ENCODE results near the gene GDF15. TPM values are rescaled to one million over a fixed set of nuclear protein-coding genes. Genes with fewer than 3 reads are reported as not detected.
A peak's percentile ranks its signal among the peaks of the same experiment; 100 is the strongest.

The GDF15 gene
- total RNA-seq, 4 donors from 2014 or later: 1.4 to 2.7 TPM; not detected in 2

DNA sequence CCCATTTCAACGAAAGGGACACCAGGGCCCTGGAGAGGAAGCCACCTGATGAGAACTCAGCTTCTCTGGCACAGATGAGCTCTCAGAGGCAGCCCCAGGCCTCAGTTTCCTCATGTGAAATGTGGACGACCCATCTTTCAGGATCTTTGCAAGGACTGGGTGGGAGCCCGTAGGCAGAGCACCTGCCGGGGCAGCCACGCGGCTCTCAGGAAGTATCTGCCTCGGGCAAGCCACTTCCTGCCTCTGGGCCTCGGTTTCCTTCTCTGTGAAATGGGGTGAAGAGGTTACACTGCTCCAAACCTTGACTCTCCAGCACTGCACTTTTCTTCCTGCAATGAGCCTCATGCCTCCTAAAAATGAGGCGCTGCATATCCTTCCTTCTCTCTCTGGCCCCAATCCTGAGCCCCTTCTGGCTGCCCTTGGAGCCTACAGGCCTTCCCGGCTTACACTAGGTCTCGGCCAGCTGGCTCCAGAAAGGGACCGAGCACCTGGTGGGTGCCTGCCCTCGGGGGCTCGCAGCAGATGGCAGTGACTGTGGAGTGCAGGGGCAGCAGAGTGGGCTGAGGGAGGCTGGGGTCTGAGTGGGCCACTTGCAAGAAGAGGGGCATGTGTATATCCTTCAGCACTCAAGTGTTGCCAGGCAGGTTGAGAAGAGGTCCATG, 36.7 kb downstream of the GDF15 start:
- ATAC-seq: no peak
- TF ChIP-seq, protein P1, sequence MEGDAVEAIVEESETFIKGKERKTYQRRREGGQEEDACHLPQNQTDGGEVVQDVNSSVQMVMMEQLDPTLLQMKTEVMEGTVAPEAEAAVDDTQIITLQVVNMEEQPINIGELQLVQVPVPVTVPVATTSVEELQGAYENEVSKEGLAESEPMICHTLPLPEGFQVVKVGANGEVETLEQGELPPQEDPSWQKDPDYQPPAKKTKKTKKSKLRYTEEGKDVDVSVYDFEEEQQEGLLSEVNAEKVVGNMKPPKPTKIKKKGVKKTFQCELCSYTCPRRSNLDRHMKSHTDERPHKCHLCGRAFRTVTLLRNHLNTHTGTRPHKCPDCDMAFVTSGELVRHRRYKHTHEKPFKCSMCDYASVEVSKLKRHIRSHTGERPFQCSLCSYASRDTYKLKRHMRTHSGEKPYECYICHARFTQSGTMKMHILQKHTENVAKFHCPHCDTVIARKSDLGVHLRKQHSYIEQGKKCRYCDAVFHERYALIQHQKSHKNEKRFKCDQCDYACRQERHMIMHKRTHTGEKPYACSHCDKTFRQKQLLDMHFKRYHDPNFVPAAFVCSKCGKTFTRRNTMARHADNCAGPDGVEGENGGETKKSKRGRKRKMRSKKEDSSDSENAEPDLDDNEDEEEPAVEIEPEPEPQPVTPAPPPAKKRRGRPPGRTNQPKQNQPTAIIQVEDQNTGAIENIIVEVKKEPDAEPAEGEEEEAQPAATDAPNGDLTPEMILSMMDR (IDR thresholded peaks at IDR 0.05 in 4 of 5, conservative IDR thresholded peaks at IDR 0.05 in 1 of 5): no peak
- TF ChIP-seq POLR2A (IDR thresholded peaks at IDR 0.05): no peak
- intact Hi-C loops (cut with DNase I; ENCODE audit: low total_unique reads) (no loop called here), in situ Hi-C loops (cut with MboI; ENCODE audit: low sequenced_read_pairs in 4 of 4) (loop anchor here in 2 of 4 donors (25.0 kb wide), 1 partner anchor 160 kb away; the partner anchor contains the start of gene IQCN (in 2 of the 2))
- Histone ChIP-seq H3K4me1 (peaks cover 28 to 62% of the 10 kb centered on the region in 2 donors), H3K9me3 (no peaks in the 10 kb centered on the region), H3K27me3 (peaks cover 8 to 11% (median 9%) of the 10 kb centered on the region in 3 donors), H3K4me3 (no peak overlapping the region), H3K36me3 (no peaks in the 10 kb centered on the region), H3K27ac (no peak overlapping the region)
- no peak for DNase-seq

DNA sequence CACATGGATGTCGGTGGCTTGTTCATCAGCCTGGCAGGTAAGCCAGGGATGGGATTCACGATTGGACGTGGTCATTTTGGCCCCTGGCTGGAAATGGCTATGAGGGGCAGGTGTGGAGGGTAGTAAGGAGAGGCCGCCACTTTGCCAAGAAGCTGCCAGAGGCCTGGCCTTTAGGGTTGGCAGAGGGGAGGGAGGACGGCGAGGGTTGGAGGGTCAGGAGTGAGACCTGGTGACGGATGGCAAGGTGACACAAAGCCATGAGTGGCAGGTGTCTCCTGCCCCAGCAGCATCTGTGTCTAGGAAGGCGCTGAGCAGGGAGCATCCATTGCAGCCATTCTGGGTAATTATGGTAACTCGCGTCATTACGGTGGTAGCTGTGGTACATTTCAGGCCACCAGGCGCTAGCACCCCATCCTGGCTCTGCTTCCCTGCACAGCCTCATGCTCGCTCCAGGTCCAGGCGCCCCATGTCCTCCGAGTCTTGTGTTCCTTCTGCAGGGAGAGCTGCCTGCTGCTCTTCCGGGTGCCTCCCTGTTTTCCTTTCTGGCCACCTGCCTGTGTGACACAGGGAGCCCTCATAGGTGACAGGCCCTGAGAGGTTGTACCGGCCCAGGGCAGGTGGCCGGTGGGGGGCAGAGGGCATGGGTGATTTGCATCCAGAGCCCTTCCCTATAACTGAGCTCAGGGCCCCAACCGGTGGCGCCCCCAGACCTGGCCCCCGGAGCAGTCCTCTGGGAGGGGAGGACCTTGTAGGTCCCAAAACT, 37.5 kb downstream of the GDF15 start:
- Histone ChIP-seq H3K36me3 (no peaks in the 10 kb centered on the region), H3K9me3 (no peaks in the 10 kb centered on the region), H3K27me3 (peaks cover under 1 to 3% (median under 1%) of the 10 kb centered on the region in 3 donors), H3K27ac (peak overlapping the region in 3 of 4 donors; percentile 24 to 38 (median 33)), H3K4me1 (peaks cover 22 to 54% of the 10 kb centered on the region in 2 donors), H3K4me3 (no peak overlapping the region)
- no peak for TF ChIP-seq POLR2A (IDR thresholded peaks at IDR 0.05)
- TF ChIP-seq, protein P1 (IDR thresholded peaks at IDR 0.05 in 4 of 5, conservative IDR thresholded peaks at IDR 0.05 in 1 of 5): no peak
- in situ Hi-C loops (cut with MboI; ENCODE audit: low sequenced_read_pairs in 4 of 4) (loop anchor here in 2 of 4 donors (25.0 kb wide), 1 partner anchor 161 kb away; the partner anchor contains the start of gene IQCN (in 2 of the 2)), intact Hi-C loops (cut with DNase I; ENCODE audit: low total_unique reads) (no loop called here)
- no peak for DNase-seq
- no peak for ATAC-seq

DNA sequence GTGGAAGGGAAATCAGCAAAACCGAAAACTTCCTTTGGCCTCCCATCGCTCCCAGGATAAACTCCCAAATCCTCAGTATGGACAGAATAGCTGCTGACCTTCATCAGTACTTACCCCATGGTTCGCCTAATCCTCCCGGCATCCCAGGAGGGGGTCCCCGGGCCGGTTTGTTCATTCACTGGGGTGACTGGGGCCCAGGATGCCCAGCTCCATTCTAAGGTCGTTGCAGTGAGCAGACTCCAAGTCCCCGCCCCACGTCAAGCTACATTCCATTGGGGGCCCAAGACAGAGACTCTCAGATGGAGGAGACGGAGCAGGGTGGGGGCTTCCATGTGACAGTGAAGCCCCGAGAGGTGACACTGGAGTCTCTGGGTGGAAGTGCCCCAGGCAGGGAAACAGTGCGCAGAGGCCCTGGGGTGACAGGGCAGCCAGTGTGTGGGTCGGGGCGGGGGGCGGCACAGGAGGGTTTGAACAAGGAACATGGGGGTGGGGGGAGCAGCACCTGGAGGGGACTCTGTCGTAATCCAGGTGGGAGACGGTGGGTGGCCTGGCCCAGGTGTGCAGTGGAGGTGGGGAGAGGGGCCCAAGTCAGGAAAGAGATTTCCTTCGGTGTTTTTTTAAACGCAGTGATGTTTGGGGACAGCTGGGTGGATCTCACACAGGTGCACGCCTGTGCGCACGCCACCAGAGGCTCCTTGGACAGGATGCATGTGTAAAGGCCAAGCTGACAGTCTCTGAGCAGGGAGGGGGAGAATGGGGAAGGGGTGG, 38.3 kb downstream of the GDF15 start:
- Histone ChIP-seq H3K4me1 (peaks cover 16 to 53% of the 10 kb centered on the region in 2 donors), H3K27me3 (no peaks in the 10 kb centered on the region), H3K27ac (peak overlapping the region in 2 of 4 donors; percentile 24 to 38), H3K4me3 (no peak overlapping the region), H3K9me3 (no peaks in the 10 kb centered on the region), H3K36me3 (no peaks in the 10 kb centered on the region)
- TF ChIP-seq, protein P1 (IDR thresholded peaks at IDR 0.05 in 4 of 5, conservative IDR thresholded peaks at IDR 0.05 in 1 of 5): no peak
- TF ChIP-seq POLR2A (IDR thresholded peaks at IDR 0.05): no peak
- DNase-seq (no peak), ATAC-seq (no peak)
- in situ Hi-C loops (cut with MboI; ENCODE audit: low sequenced_read_pairs in 4 of 4): loop anchor here in 2 of 4 donors (25.0 kb wide), 1 partner anchor 162 kb away; the partner anchor contains the start of gene IQCN (in 2 of the 2)
- intact Hi-C loops (cut with DNase I; ENCODE audit: low total_unique reads): no loop called here

DNA sequence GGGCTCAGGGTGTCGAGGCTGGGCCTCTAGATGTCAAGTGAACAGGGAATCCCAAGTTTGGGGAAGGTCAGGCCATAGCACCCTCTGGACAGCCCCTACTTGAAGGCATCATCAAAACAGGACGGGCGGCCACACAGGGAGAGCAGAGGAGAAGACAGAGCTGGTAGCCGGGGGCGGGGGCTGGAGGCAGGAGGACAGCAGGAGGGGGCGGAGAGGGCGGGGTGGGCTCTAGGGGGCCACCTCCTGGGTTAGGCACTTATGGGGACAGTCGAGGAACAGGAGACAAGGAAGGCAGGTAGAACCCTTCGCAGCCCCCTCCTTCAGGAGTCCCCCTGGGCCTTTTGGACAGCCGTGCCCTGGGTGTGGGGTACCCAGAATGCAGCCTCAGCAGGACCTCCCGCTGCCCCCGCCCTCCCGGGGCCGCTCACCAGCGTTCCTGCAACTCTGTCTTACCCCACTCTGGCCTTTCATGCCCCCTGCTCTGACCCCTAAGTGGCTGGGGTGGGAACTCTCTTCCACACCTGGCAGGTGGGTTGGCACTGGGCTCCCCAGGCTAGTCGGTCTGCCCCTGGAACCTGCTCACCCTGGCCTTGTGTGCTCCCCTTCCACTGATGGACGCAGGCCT, 39.0 kb downstream of the GDF15 start:
- TF ChIP-seq, protein P1 (IDR thresholded peaks at IDR 0.05 in 4 of 5, conservative IDR thresholded peaks at IDR 0.05 in 1 of 5): no peak
- TF ChIP-seq POLR2A (IDR thresholded peaks at IDR 0.05): no peak
- ATAC-seq (no peak), DNase-seq (no peak)
- Histone ChIP-seq H3K4me3 (no peak overlapping the region), H3K36me3 (no peaks in the 10 kb centered on the region), H3K27ac (peak overlapping the region; percentile 52 to 79 (median 72)), H3K9me3 (no peaks in the 10 kb centered on the region), H3K27me3 (no peaks in the 10 kb centered on the region), H3K4me1 (peaks cover 16 to 55% of the 10 kb centered on the region in 2 donors)
- in situ Hi-C loops (cut with MboI; ENCODE audit: low sequenced_read_pairs in 4 of 4): loop anchor here in 2 of 4 donors (25.0 kb wide), 1 partner anchor 163 kb away; the partner anchor contains the start of gene IQCN (in 2 of the 2)
- intact Hi-C loops (cut with DNase I; ENCODE audit: low total_unique reads): no loop called here
